HepG2 (cell line): ENCODE data around the gene NISCH. TPM values are rescaled to one million over a fixed set of nuclear protein-coding genes. Genes with fewer than 3 reads are reported as not detected.

Experiments used
- ATAC-seq: fragments of 200-7000 bp; cut with Tn5 transposase; 3 replicates; pipeline ENCODE4 v1.9.1; 2020; ENCODE audit warnings: mild to moderate bottlenecking, moderate library complexity
- BruUV-seq: library from RNA; stranded (reverse); fragments of 400-500 nt; replicated peaks from 2 replicates; lab custom pipeline; 2021; lab: Mats Ljungman, UMichigan
- CTCF ChIA-PET: fragments of 300-600 bp; formaldehyde crosslinking; extraction: SDS; loops from one replicate; lab custom pipeline; 2021; ENCODE audit warnings: low total read pairs, inconsistent platforms, low intra/inter-chr PET ratio; lab: Yijun Ruan, JAX
- POLR2A ChIA-PET: fragments of 350-600 bp; sonication (Branson Sonifier 250); formaldehyde crosslinking; loops from one replicate; lab custom pipeline; 2020; ENCODE audit warnings: antibody characterized with exemption, inconsistent platforms; lab: Yijun Ruan, JAX
- DNase-seq: peaks from one replicate; pipeline ENCODE4 v3.0.0-alpha.2; 2015; ENCODE audit warnings: low spot score
- FAIRE-seq: peaks from 3 replicates; lab custom pipeline; 2011; peaks lifted over from hg19 to GRCh38; lab: Jason Lieb, UNC
- H2AFZ ChIP-seq: one replicate; pipeline ENCODE4 v1.6.1; 2011; ENCODE audit warnings: low read length, inconsistent platforms
- H3K27ac ChIP-seq: fragments of 300-600 bp; 3 replicates; pipeline ENCODE4 v1.8.0; 2011; ENCODE audit warnings: mixed run types, mild to moderate bottlenecking, mixed read lengths, low read length, inconsistent platforms; ENCODE audit not compliant: insufficient read depth; ENCODE audit errors: extremely low read length
- H3K27me3 ChIP-seq, 2 experiments: fragments of 200-600 bp in 1 of 2; 2 replicates in 1 of 2; 3 replicates in 1 of 2; pipeline versions ENCODE4 v1.6.0 to v1.8.0; 2011; ENCODE audit warnings: low read length in 2 of 2, mild to moderate bottlenecking in 2 of 2, moderate library complexity in 2 of 2, inconsistent platforms in 1 of 2; ENCODE audit not compliant: insufficient read depth in 2 of 2, control insufficient read depth in 1 of 2
- H3K36me3 ChIP-seq, 2 experiments: fragments of 200-600 bp in 1 of 2; replicated peaks in 1 of 2; 2 replicates in 1 of 2; 3 replicates in 1 of 2; pipeline versions ENCODE4 v1.5.1 to v1.8.0; 2011; ENCODE audit warnings: low read length in 2 of 2, inconsistent platforms in 1 of 2; ENCODE audit not compliant: insufficient read depth in 2 of 2, control insufficient read depth in 1 of 2
- H3K4me1 ChIP-seq: 2 replicates; pipeline ENCODE4 v1.5.1; 2012; ENCODE audit warnings: low read length, inconsistent platforms; ENCODE audit not compliant: insufficient read depth
- H3K4me2 ChIP-seq: 2 replicates; pipeline ENCODE4 v1.6.0; 2011; ENCODE audit warnings: low read depth, low read length, inconsistent platforms
- H3K4me3 ChIP-seq, 3 experiments: fragments of 200-600 bp in 1 of 3; sonication (generic), shearing (Covaris generic) in 1 of 3; replicated peaks in 1 of 3; 2 replicates each; pipeline ENCODE4 v1.5.1; 2011 to 2016; ENCODE audit warnings: low read length in 3 of 3, inconsistent platforms in 2 of 3, low read depth in 2 of 3, mild to moderate bottlenecking in 2 of 3, control low read depth in 1 of 3, mixed read lengths in 1 of 3; ENCODE audit not compliant: insufficient read depth in 1 of 3
- H3K79me2 ChIP-seq: one replicate; pipeline ENCODE4 v1.6.1; 2011; ENCODE audit warnings: low read length, inconsistent platforms; ENCODE audit not compliant: insufficient read depth
- H3K9ac ChIP-seq: 2 replicates; pipeline ENCODE4 v1.6.0; 2011; ENCODE audit warnings: mild to moderate bottlenecking, low read depth, low read length, inconsistent platforms; ENCODE audit not compliant: insufficient read depth
- H3K9me3 ChIP-seq: 2 replicates; pipeline ENCODE4 v1.5.1; 2012; ENCODE audit warnings: mild to moderate bottlenecking, low read length
- H4K20me1 ChIP-seq: 2 replicates; pipeline ENCODE4 v1.6.0; 2011; ENCODE audit warnings: inconsistent platforms, mild to moderate bottlenecking, low read length, moderate library complexity; ENCODE audit not compliant: insufficient read depth
- CBX1 ChIP-seq: IDR thresholded peaks from one replicate; pipeline ENCODE4 v1.6.1; 2016; ENCODE audit warnings: antibody characterized with exemption, low read depth
- EZH2 ChIP-seq: conservative IDR thresholded peaks from 2 replicates; pipeline ENCODE4 v1.6.1; 2012; ENCODE audit warnings: mild to moderate bottlenecking, low read depth, low read length, moderate library complexity
- KDM2A ChIP-seq: sonication (generic); formaldehyde crosslinking; IDR thresholded peaks from 2 replicates; pipeline ENCODE4 v1.4.0; 2020; ENCODE audit warnings: low read depth, missing genetic modification reagents, borderline replicate concordance
- NFE2L2 ChIP-seq: fragments of 150-350 bp; IDR thresholded peaks from 2 replicates; pipeline ENCODE4 v1.6.1; 2014; ENCODE audit warnings: low read length
- SIX1 ChIP-seq: sonication (generic); formaldehyde crosslinking; IDR thresholded peaks from 2 replicates; pipeline ENCODE4 v1.4.0; 2020; ENCODE audit warnings: missing genetic modification reagents, borderline replicate concordance
- SSRP1 ChIP-seq: IDR thresholded peaks from 2 replicates; pipeline ENCODE4 v1.6.1; 2016; ENCODE audit warnings: control low read depth
- ZNF318 ChIP-seq: sonication (generic); formaldehyde crosslinking; IDR thresholded peaks from 2 replicates; pipeline ENCODE4 v1.4.0; 2020; ENCODE audit warnings: mild to moderate bottlenecking, missing genetic modification reagents
- ZNF446 ChIP-seq: sonication (generic); formaldehyde crosslinking; IDR thresholded peaks from 2 replicates; pipeline ENCODE4 v1.5.0; 2020; ENCODE audit warnings: mild to moderate bottlenecking, missing genetic modification reagents
- WGBS: methylation state at CpG from one replicate; pipeline ENCODE4 v1.1.6; 2017; ENCODE audit warnings: low lambda C conversion rate; 5-methylcytosine and 5-hydroxymethylcytosine counted together
- in situ Hi-C: cut with HindIII; loops from 2 replicates; pipeline ENCODE4 v1.10.0; 2017; ENCODE audit warnings: low pct_unique_long_range_greater_than_20kb; ENCODE audit not compliant: extremely low pct_ligation_motif_present
- intact Hi-C: fragments of 100-400 bp; cut with micrococcal nuclease; formaldehyde crosslinking; loops from one replicate; pipeline ENCODE4 v1.10.0; 2022; ENCODE audit not compliant: unreplicated experiment
- polyA plus RNA-seq, 8 experiments: library from polyadenylated mRNA; depleted of rRNA in 3 of 8; stranded (reverse) in 7 of 8; unstranded in 1 of 8; fragments of >200 nt; fragmentation: Illumina TruSeq in 4 of 8; extraction: Trizol in 4 of 8; gene quantifications; 2 replicates each; pipeline versions ENCODE4 v1.2.1 to v1.2.3, GENCODE V29; 2011 to 2016; ENCODE audit warnings: low read depth in 4 of 8, missing spikeins in 1 of 8, mixed read lengths in 1 of 8; ENCODE audit not compliant: insufficient read depth in 1 of 8
- total RNA-seq, 5 experiments: library from RNA; depleted of rRNA; stranded (reverse); fragments of >200 nt; fragmentation: Illumina TruSeq; extraction: Trizol; gene quantifications; 2 replicates each; pipeline ENCODE4 v1.2.3, GENCODE V29; 2016; ENCODE audit warnings: low read depth in 1 of 5
- TF ChIP-seq, protein P1 (sequence below): sonication (generic); formaldehyde crosslinking; IDR thresholded peaks from 2 replicates; pipeline ENCODE4 v1.5.0; 2020; ENCODE audit warnings: missing genetic modification reagents
- TF ChIP-seq, protein P2 (sequence below): sonication (generic); formaldehyde crosslinking; IDR thresholded peaks from 2 replicates; pipeline ENCODE4 v1.4.0; 2020; ENCODE audit warnings: missing genetic modification reagents

Gene NISCH
- total and polyA plus RNA-seq, 2 of the 13 experiments (the other 11 are each of a cell fraction or from before 2014, with no cell fraction given): 27.0 to 47.6 TPM

GRCh38 chr3:52456800-52457183 is 1.4 kb downstream of the NISCH start (continued):
- peak; percentile 29; the same call in 1 of the 2 replicates for TF ChIP-seq ZNF318
- TF ChIP-seq SIX1 (CRISPR knock-in tag): no peak

GRCh38 chr3:52458031-52458760 is 2.8 kb downstream of the NISCH start:
- no TSS peak for BruUV-seq
- no peak overlapping the region for H3K9ac ChIP-seq
- ChIA-PET CTCF (no interaction called here), POLR2A (interaction anchor here (0.6 kb wide), 1 partner anchor 18 kb away, joined by 3 read pairs; no protein-coding TSS in a partner anchor)
- peaks cover 9 to 36% of the 10 kb centered on the region in 2 experiments; a peak in 4 of 5 replicates for H3K36me3 ChIP-seq
- H3K4me1 ChIP-seq: peaks cover 38% of the 10 kb centered on the region
- ATAC-seq: no peak
- peaks cover 20% of the 10 kb centered on the region for H3K79me2 ChIP-seq
- no peak overlapping the region for H2AFZ ChIP-seq
- H3K27me3 ChIP-seq: no peaks in the 10 kb centered on the region; a peak in 1 of 5 replicates
- no peak for FAIRE-seq
- no peak overlapping the region for H3K27ac ChIP-seq
- H3K9me3 ChIP-seq: no peaks in the 10 kb centered on the region
- no peak overlapping the region for H3K4me2 ChIP-seq
- H4K20me1 ChIP-seq: no peaks in the 10 kb centered on the region
- no peak for DNase-seq
- intact Hi-C loops (no loop called here), in situ Hi-C loops (loop anchor here (10.0 kb wide), 1 partner anchor 227 kb away; the partner anchor contains the start of genes GNL3 and PBRM1)
- WGBS: 79% methylated on average over 6 of the region's 6 CpGs
- no peak overlapping the region for H3K4me3 ChIP-seq
- TF ChIP-seq, protein P1, sequence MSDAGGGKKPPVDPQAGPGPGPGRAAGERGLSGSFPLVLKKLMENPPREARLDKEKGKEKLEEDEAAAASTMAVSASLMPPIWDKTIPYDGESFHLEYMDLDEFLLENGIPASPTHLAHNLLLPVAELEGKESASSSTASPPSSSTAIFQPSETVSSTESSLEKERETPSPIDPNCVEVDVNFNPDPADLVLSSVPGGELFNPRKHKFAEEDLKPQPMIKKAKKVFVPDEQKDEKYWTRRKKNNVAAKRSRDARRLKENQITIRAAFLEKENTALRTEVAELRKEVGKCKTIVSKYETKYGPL: no peak
- TF ChIP-seq ZNF446 (CRISPR knock-in tag) (no peak), SSRP1 (no peak), NFE2L2 (no peak), EZH2 (no peak), KDM2A (CRISPR knock-in tag) (no peak), CBX1 (no peak)
- TF ChIP-seq, protein P2, sequence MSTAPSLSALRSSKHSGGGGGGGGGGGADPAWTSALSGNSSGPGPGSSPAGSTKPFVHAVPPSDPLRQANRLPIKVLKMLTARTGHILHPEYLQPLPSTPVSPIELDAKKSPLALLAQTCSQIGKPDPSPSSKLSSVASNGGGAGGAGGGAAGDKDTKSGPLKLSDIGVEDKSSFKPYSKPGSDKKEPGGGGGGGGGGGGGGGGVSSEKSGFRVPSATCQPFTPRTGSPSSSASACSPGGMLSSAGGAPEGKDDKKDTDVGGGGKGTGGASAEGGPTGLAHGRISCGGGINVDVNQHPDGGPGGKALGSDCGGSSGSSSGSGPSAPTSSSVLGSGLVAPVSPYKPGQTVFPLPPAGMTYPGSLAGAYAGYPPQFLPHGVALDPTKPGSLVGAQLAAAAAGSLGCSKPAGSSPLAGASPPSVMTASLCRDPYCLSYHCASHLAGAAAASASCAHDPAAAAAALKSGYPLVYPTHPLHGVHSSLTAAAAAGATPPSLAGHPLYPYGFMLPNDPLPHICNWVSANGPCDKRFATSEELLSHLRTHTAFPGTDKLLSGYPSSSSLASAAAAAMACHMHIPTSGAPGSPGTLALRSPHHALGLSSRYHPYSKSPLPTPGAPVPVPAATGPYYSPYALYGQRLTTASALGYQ: no peak
